ENCODE data around the gene APH1A. TPM values are rescaled to one million over a fixed set of nuclear protein-coding genes. Genes with fewer than 3 reads are reported as not detected.

APH1A gene
- total RNA-seq, 1 donor from 2014 or later, result 161 TPM

GRCh38 chr1:150257624-150258585, 10.9 kb downstream of the APH1A start, which contains the start of gene CA14:
TSS of gene CA14 (plus strand) at chr1:150257774. CDS start at chr1:150258129, 355 bp downstream.
- TF ChIP-seq CTCF (IDR thresholded peaks at IDR 0.05; ENCODE audit: insufficient read depth, low read length, poor library complexity, severe bottlenecking), result no peak
- peaks cover 23% of the 10 kb centered on the region for H3K27me3 ChIP-seq (ENCODE audit: control insufficient read depth, insufficient read depth, low read length)
- DNase-seq (ENCODE audit: low read depth), result no peak
- H3K4me3 ChIP-seq (ENCODE audit: low read depth, low read length), result no peak within 1 kb of the TSS
- H3K36me3 ChIP-seq (ENCODE audit: control insufficient read depth, insufficient read depth, low read length), result no peaks in the 10 kb centered on the region

GRCh38 chr1:150256554-150257341, 12.1 kb downstream of the APH1A start:
- peaks cover 23% of the 10 kb centered on the region for H3K27me3 ChIP-seq (ENCODE audit: control insufficient read depth, insufficient read depth, low read length)
- no peak overlapping the region for H3K4me3 ChIP-seq (ENCODE audit: low read depth, low read length)
- TF ChIP-seq CTCF (IDR thresholded peaks at IDR 0.05; ENCODE audit: insufficient read depth, low read length, poor library complexity, severe bottlenecking), result no peak

GRCh38 chr1:150256198-150256553, 12.6 kb downstream of the APH1A start:
- no peak for TF ChIP-seq CTCF (IDR thresholded peaks at IDR 0.05; ENCODE audit: insufficient read depth, low read length, poor library complexity, severe bottlenecking)
- no peak for DNase-seq (ENCODE audit: low read depth)
- no peaks in the 10 kb centered on the region for H3K36me3 ChIP-seq (ENCODE audit: control insufficient read depth, insufficient read depth, low read length)
- no peak overlapping the region for H3K4me3 ChIP-seq (ENCODE audit: low read depth, low read length)
- peaks cover 23% of the 10 kb centered on the region for H3K27me3 ChIP-seq (ENCODE audit: control insufficient read depth, insufficient read depth, low read length)

More at GRCh38 chr1:150256554-150257341, 12.1 kb downstream of the APH1A start:
- DNase-seq (ENCODE audit: low read depth), result no peak
- no peaks in the 10 kb centered on the region for H3K36me3 ChIP-seq (ENCODE audit: control insufficient read depth, insufficient read depth, low read length)

GRCh38 chr1:150249936-150250335, 18.9 kb downstream of the APH1A start:
- DNase-seq (ENCODE audit: low read depth), result no peak
- no peak for TF ChIP-seq CTCF (IDR thresholded peaks at IDR 0.05; ENCODE audit: insufficient read depth, low read length, poor library complexity, severe bottlenecking)
- Histone ChIP-seq H3K36me3 (ENCODE audit: control insufficient read depth, insufficient read depth, low read length) (no peaks in the 10 kb centered on the region), H3K27me3 (ENCODE audit: control insufficient read depth, insufficient read depth, low read length) (no peaks in the 10 kb centered on the region), H3K4me3 (ENCODE audit: low read depth, low read length) (no peak overlapping the region)

- no peak for TF ChIP-seq CTCF (IDR thresholded peaks at IDR 0.05; ENCODE audit: insufficient read depth, low read length, poor library complexity, severe bottlenecking)
- Histone ChIP-seq H3K36me3 (ENCODE audit: control insufficient read depth, insufficient read depth, low read length) (no peaks in the 10 kb centered on the region), H3K4me3 (ENCODE audit: low read depth, low read length) (no peak overlapping the region), H3K27me3 (ENCODE audit: control insufficient read depth, insufficient read depth, low read length) (no peaks in the 10 kb centered on the region)
- no peak for DNase-seq (ENCODE audit: low read depth)
Observed at GRCh38 chr1:150243003-150243402, 25.8 kb downstream of the APH1A start.

All from kidney epithelial cell (primary cell).